ENCODE measurements around the gene FCN1.

Gene FCN1

GRCh38 chr9:134891053-134891452, 26.7 kb downstream of the FCN1 start:
- no peak for DNase-seq (ENCODE audit: low spot score)

- no peak for DNase-seq (ENCODE audit: low spot score)
These were observed 27.6 kb downstream of the FCN1 start for GRCh38 chr9:134890155-134890495.

- DNase-seq (ENCODE audit: low spot score): no peak
These were observed 28.1 kb downstream of the FCN1 start for GRCh38 chr9:134889386-134890154.

- no peak for DNase-seq (ENCODE audit: low spot score)
These were observed 29.0 kb downstream of the FCN1 start for GRCh38 chr9:134888603-134889190.

GRCh38 chr9:134887686-134888602, 29.8 kb downstream of the FCN1 start:
- no peak for DNase-seq (ENCODE audit: low spot score)

- DNase-seq (ENCODE audit: low spot score): no peak
These were observed 30.5 kb downstream of the FCN1 start for GRCh38 chr9:134887219-134887618.

GRCh38 chr9:134886413-134886913, 31.2 kb downstream of the FCN1 start:
- no peak for DNase-seq (ENCODE audit: low spot score)

GRCh38 chr9:134885679-134886412, 31.9 kb downstream of the FCN1 start:
- DNase-seq (ENCODE audit: low spot score): no peak

GRCh38 chr9:134885001-134885678, 32.6 kb downstream of the FCN1 start:
- DNase-seq (ENCODE audit: low spot score): no peak

- DNase-seq (ENCODE audit: low spot score): no peak
These were observed 33.2 kb downstream of the FCN1 start for GRCh38 chr9:134884492-134884891.

- no peak for DNase-seq (ENCODE audit: low spot score)
These were observed 34.5 kb downstream of the FCN1 start for GRCh38 chr9:134883040-134883782.

GRCh38 chr9:134882204-134882785, 35.4 kb downstream of the FCN1 start:
- DNase-seq (ENCODE audit: low spot score): no peak

GRCh38 chr9:134881313-134881670, 36.4 kb downstream of the FCN1 start:
- DNase-seq (ENCODE audit: low spot score): no peak

GRCh38 chr9:134880484-134881312, 37.0 kb downstream of the FCN1 start, which contains the start of gene FCN2:
TSS of gene FCN2 (plus strand) at chr9:134880810. CDS start at chr9:134880822, 12 bp downstream.
- no peak for DNase-seq (ENCODE audit: low spot score)

- DNase-seq (ENCODE audit: low spot score): no peak
These were observed 37.8 kb downstream of the FCN1 start for GRCh38 chr9:134879664-134880483.

- DNase-seq (ENCODE audit: low spot score): no peak
These were observed 40.2 kb downstream of the FCN1 start for GRCh38 chr9:134877541-134877940.

GRCh38 chr9:134875371-134875770, 42.3 kb downstream of the FCN1 start:
- DNase-seq (ENCODE audit: low spot score): no peak

- no peak for DNase-seq (ENCODE audit: low spot score)
These were observed 45.1 kb downstream of the FCN1 start for GRCh38 chr9:134872482-134873231.

Data from pons (tissue), 1 donor.